Purkinje cell (primary cell): Measurements from ENCODE around the gene ADAMTSL4. TPM values are rescaled to one million over a fixed set of nuclear protein-coding genes. Genes with fewer than 3 reads are reported as not detected.

Source experiments
- polyA plus RNA-seq: library from polyadenylated mRNA; unstranded; fragments of >200 nt; fragmentation: Nextera tagmentation; gene quantifications from 2 replicates; pipeline ENCODE4 v1.2.1, GENCODE V29; 2014

The ADAMTSL4 gene
- not detected in 2 replicates for polyA plus RNA-seq

DNA sequence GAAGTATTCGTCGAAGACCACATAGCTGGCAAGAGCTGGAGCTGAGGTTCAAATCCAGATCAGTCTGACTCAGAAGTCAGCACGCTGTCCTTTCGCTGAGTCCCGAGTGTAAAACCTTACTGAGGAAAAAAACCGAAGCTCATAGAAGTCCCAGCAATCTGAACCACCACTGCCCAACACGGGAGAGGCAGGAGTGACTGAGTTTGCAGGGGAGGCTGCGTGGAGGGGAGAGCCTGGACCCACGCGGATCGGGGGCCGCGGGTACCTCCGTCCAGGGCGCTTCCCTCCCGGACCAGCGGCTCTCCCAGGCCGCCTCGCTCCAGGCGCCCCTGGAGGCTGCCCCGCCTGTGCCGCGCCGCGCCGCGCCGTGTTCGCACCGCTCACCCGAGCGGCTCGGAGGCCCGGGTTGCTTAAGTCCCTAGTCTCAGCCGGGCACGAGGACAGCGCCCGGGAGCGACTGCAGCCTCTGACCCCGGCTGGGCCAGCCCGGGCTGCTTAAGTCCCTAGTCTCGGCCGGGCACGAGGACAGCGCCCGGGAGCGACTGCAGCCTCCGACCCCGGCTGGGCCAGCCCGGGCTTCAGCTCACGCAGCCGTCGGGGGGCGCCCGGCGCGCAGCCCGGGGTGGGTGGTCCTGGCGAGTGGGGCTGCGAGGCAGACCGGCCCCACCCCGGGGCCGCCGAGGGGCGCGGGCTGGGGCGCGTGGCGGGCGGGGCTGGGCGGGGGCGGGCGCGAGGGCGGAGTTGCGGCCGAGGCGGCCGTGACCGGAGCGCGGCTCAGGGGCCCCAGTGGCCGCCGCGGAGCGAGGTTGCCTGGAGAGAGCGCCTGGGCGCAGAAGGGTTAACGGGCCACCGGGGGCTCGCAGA lies at the start of gene ADAMTSL4:
TSS of gene ADAMTSL4 (plus strand) at position 777 of the 864 bp plus-strand sequence. CDS start 2,881 bp downstream, outside the sequence.

DNA sequence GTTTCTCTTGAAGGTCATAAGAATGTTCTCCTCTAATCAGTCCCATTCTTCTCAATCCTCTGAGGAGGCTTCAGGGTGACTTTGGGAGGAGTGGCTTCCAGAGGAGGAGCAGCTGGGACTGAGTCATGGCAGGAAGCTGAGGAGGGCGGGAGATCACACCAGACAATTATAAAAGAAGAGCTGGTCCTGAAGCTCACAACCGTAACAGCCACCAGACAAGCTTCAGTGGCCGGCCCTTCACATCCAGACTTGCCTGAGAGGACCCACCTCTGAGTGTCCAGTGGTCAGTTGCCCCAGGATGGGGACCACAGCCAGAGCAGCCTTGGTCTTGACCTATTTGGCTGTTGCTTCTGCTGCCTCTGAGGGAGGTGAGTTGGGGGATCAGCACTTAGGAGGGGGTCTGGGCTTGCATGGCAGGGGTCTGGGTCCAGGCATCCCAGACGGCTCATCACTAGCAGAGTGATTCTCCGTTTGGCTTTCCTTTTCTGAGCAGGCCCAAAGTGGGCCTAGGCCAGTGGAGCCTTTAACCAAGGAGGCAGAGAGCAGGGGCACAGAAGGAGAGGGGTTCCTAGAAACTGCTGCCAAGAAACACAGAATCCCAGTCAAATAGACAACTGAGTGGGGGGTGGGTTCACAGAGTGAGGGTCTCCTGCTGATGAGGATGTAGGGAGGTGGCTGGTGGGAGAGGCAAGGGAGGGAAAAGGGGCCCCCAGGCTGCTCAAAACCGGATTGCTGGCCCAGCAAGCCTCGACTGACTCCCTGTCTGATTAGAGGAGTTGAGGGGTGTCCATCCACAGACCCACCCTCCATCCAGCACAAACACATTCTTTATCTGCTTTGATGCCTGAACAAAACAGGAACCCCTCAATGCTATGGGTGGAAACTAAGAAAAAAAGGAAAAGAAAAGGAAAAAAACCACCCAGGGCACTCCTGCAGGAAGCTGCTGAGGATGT lies 41.0 kb upstream of the ADAMTSL4 start, which contains the start of gene ECM1:
TSS of gene ECM1 (plus strand) at position 198 of the 953 bp plus-strand sequence. CDS start at position 299, 101 bp downstream.

DNA sequence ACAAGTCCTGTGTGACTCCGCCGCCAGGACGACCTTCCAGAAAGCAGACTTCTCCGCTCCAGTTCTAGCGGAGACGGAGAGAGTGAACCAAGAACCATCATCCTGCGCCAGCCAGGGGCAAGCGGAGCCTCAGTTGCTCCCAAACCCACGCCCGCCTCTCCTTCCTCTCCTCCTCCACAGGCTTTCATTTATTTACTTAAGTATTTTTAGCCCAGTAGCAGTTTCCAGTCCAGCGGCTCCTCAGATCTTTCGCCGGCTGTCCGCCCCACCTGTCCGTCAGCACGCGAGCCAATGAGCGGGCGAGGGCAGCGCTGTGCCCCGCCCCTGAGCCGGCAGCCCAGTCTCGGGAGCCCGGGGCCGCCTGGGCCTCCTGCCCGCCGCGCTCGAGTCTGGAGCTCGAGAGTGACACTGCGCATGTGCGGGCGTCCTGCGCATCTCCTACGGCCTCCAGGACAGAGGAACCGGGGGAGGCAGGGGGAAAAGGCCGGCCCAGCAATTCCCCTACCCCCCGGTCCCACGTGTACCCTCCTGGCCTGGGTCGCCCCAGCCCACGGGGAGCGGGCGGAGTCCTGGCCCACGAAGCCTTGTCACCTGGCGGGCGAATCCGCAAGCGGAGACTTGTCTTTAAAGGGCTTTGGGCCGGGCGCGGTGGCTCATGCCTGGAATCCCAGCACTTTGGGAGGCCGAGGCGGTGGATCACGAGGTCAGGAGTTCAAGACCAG lies 33.7 kb upstream of the ADAMTSL4 start, which contains the start of gene FALEC:
TSS of gene FALEC (plus strand) at position 425 of the 722 bp plus-strand sequence.

DNA sequence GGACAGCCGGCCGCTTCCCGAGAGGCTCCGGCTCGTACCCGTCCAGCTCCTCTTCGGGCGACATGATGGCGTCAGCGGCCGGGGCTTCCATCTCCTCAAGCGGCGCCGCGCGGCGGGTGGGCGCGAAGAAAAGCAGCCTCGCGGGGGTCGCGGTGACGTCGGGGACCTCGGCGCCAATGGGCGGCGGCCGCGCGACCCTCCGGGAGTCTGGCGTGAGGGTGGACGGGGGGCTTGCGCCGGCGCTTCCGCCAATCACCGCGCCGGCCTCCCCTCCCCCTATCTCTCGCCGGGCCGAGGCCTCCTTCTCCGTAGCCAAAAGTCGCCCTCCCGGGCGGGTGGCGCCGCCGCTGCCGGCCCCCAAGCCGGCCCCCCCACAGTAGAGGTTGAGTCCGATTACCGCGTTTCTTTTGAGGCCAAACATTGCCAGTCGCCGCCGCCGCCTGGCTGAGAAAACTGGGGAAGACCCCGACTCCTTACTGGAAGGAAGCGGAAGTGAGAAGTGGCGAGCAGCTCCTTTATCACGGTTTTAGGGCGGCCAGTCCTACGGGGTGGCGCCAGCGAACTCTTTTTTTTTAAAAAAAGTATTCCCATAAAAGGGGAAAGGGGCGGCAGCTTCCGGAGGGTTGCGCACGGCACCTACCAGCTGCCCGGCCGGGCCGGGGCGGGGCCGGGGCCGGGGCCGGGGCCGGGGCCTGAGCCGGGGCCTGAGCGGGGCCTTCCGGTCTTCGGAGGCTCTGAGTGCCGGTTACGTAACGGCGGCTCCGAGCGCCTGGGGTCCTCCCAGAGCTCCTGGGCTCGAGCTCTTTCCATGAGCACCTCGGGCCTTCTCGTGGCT lies 30.1 kb downstream of the ADAMTSL4 start, which contains the start of gene MCL1:
TSS of gene MCL1 (minus strand) at position 501 of the 835 bp plus-strand sequence. CDS start at position 421, 80 bp downstream.

Other genes with a start within 250 kb of the ADAMTSL4 start
- gene PRPF3, start 227.9 kb upstream of the ADAMTSL4 start, polyA plus RNA-seq: 10.1 and 13.6 TPM in 2 replicates
- 7.7 and 9.4 TPM in 2 replicates for gene RPRD2, start 185.3 kb upstream of the ADAMTSL4 start, polyA plus RNA-seq
- gene TARS2, start 62.0 kb upstream of the ADAMTSL4 start, polyA plus RNA-seq: 8.8 and 13.9 TPM in 2 replicates
- gene ECM1, start 41.3 kb upstream of the ADAMTSL4 start, polyA plus RNA-seq: 2.0 and 2.4 TPM in 2 replicates
- not detected in 2 replicates for gene FALEC, start 33.7 kb upstream of the ADAMTSL4 start, polyA plus RNA-seq
- 4.1 and 4.2 TPM in 2 replicates for gene MCL1, start 30.2 kb downstream of the ADAMTSL4 start, polyA plus RNA-seq
- gene ENSA, start 80.2 kb downstream of the ADAMTSL4 start, polyA plus RNA-seq: 44.6 and 74.1 TPM in 2 replicates
- gene GOLPH3L, start 147.7 kb downstream of the ADAMTSL4 start, polyA plus RNA-seq: 14.7 and 18.5 TPM in 2 replicates
- gene HORMAD1, start 171.5 kb downstream of the ADAMTSL4 start, polyA plus RNA-seq: not detected in 2 replicates
- 0.66 and 1.7 TPM in 2 replicates for gene CTSS, start 216.4 kb downstream of the ADAMTSL4 start, polyA plus RNA-seq